Trophoblast cell (in vitro differentiated cells and primary cell): ENCODE measurements around the gene PAK4.

Experiments used
- DNase-seq, 2 donors: peaks; one replicate each; pipeline ENCODE4 v3.0.0-alpha.2; 2016
- H2AFZ ChIP-seq: 2 replicates; pipeline ENCODE4 v1.6.1; 2013; ENCODE audit warnings: low read length, moderate library complexity, mild to moderate bottlenecking; ENCODE audit not compliant: insufficient read depth, poor library complexity
- H2AK5ac ChIP-seq: 2 replicates; pipeline ENCODE4 v1.6.1; 2013; ENCODE audit warnings: mild to moderate bottlenecking, low read length
- H2BK120ac ChIP-seq: 2 replicates; pipeline ENCODE4 v1.6.1; 2013; ENCODE audit warnings: low read length, mild to moderate bottlenecking, moderate library complexity; ENCODE audit not compliant: insufficient read depth, poor library complexity
- H2BK12ac ChIP-seq: 2 replicates; pipeline ENCODE4 v1.6.1; 2013; ENCODE audit warnings: mild to moderate bottlenecking, low read length, moderate library complexity
- H2BK5ac ChIP-seq: 2 replicates; pipeline ENCODE4 v1.6.1; 2013; ENCODE audit warnings: low read length, low read depth, moderate library complexity, mild to moderate bottlenecking; ENCODE audit not compliant: poor library complexity
- H3K14ac ChIP-seq: 2 replicates; pipeline ENCODE4 v1.6.1; 2013; ENCODE audit warnings: mild to moderate bottlenecking, low read length
- H3K18ac ChIP-seq: 2 replicates; pipeline ENCODE4 v1.6.1; 2013; ENCODE audit warnings: mild to moderate bottlenecking, low read length
- H3K23ac ChIP-seq: 2 replicates; pipeline ENCODE4 v1.6.1; 2013; ENCODE audit warnings: low read length
- H3K27ac ChIP-seq: 2 replicates; pipeline ENCODE4 v1.5.1; 2013; ENCODE audit warnings: low read depth, mild to moderate bottlenecking, inconsistent platforms, low read length, moderate library complexity
- H3K27me3 ChIP-seq: 2 replicates; pipeline ENCODE4 v1.6.1; 2013; ENCODE audit warnings: inconsistent platforms, mild to moderate bottlenecking, low read length, moderate library complexity; ENCODE audit not compliant: insufficient read depth
- H3K36me3 ChIP-seq, 2 experiments: 1 replicate in 1 of 2; 2 replicates in 1 of 2; pipeline ENCODE4 v1.6.1; 2013; ENCODE audit warnings: low read length in 2 of 2, mild to moderate bottlenecking in 2 of 2, moderate library complexity in 1 of 2; ENCODE audit not compliant: insufficient read depth in 2 of 2, control insufficient read depth in 1 of 2
- H3K4ac ChIP-seq: 2 replicates; pipeline ENCODE4 v1.6.1; 2013; ENCODE audit warnings: low read depth, mild to moderate bottlenecking, low read length, moderate library complexity
- H3K4me1 ChIP-seq, 2 experiments: 1 replicate in 1 of 2; 2 replicates in 1 of 2; pipeline ENCODE4 v1.6.1; 2013; ENCODE audit warnings: low read length in 2 of 2, mild to moderate bottlenecking in 2 of 2, moderate library complexity in 1 of 2; ENCODE audit not compliant: insufficient read depth in 2 of 2, control insufficient read depth in 1 of 2
- H3K4me2 ChIP-seq: 2 replicates; pipeline ENCODE4 v1.6.1; 2013; ENCODE audit warnings: inconsistent platforms, mild to moderate bottlenecking, low read length, moderate library complexity
- H3K4me3 ChIP-seq: 2 replicates; pipeline ENCODE4 v1.5.1; 2013; ENCODE audit warnings: mild to moderate bottlenecking, low read depth, low read length, inconsistent platforms
- H3K79me1 ChIP-seq: one replicate; pipeline ENCODE4 v1.6.1; 2013; ENCODE audit warnings: low read length
- H3K79me2 ChIP-seq: 2 replicates; pipeline ENCODE4 v1.6.1; 2013; ENCODE audit warnings: low read length, mild to moderate bottlenecking; ENCODE audit not compliant: control insufficient read depth, insufficient read depth, poor library complexity
- H3K9ac ChIP-seq: 2 replicates; pipeline ENCODE4 v1.6.1; 2013; ENCODE audit warnings: mild to moderate bottlenecking, low read length
- H3K9me3 ChIP-seq: 2 replicates; pipeline ENCODE4 v1.6.1; 2013; ENCODE audit warnings: low read depth, mild to moderate bottlenecking, control low read depth, inconsistent platforms, low read length; ENCODE audit not compliant: insufficient read depth
- H4K12ac ChIP-seq: 2 replicates; pipeline ENCODE4 v1.6.1; 2013; ENCODE audit warnings: low read depth, mild to moderate bottlenecking, low read length, moderate library complexity
- H4K8ac ChIP-seq: 2 replicates; pipeline ENCODE4 v1.6.1; 2013; ENCODE audit warnings: low read depth, mild to moderate bottlenecking, low read length, moderate library complexity
- H4K91ac ChIP-seq: one replicate; pipeline ENCODE4 v1.6.1; 2013; ENCODE audit warnings: low read depth, mild to moderate bottlenecking, low read length, moderate library complexity
- WGBS: extraction: QIAGEN DNeasy Blood & Tissue Kit; methylation state at CpG from one replicate; pipeline ENCODE4 v1.1.7; 2013; ENCODE audit warnings: missing lambda C conversion rate; ENCODE audit not compliant: insufficient read length, insufficient coverage; ENCODE audit errors: extremely low coverage; 5-methylcytosine and 5-hydroxymethylcytosine counted together

PAK4 gene

DNA sequence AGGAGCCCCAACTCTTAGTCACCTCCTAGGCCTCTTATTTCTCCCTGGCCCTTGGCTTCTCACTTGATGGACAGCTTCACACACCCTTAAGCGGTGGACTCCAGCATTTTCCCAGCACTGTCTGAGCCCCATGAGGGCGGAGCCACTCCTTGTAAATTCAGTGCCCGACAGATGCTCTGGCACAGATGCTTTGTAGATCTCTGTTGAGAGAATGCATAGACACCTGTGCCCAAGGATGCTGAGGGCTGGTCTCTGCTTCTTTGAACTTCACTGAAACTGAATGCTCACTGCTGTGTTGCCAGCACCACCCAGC is 75.2 kb downstream of the PAK4 start:
- H3K4me3 ChIP-seq: no peak overlapping the region
- H3K27me3 ChIP-seq: peaks cover 11% of the 10 kb centered on the region
- no peak overlapping the region for H3K18ac ChIP-seq
- no peak overlapping the region for H2AK5ac ChIP-seq
- no peak overlapping the region for H3K23ac ChIP-seq
- no CpG with 5 or more reads among the region's 3 CpGs for WGBS
- H3K36me3 ChIP-seq: no peaks in the 10 kb centered on the region
- H4K8ac ChIP-seq: no peak overlapping the region
- no peak overlapping the region for H3K4ac ChIP-seq
- no peak overlapping the region for H3K14ac ChIP-seq
- no peak overlapping the region for H4K12ac ChIP-seq
- no peak for DNase-seq
- no peak overlapping the region for H4K91ac ChIP-seq
- peaks cover 6% of the 10 kb centered on the region for H3K9me3 ChIP-seq
- H3K27ac ChIP-seq: no peak overlapping the region
- H2BK12ac ChIP-seq: no peak overlapping the region
- no peaks in the 10 kb centered on the region for H3K79me1 ChIP-seq
- H2BK5ac ChIP-seq: no peak overlapping the region
- no peaks in the 10 kb centered on the region for H3K79me2 ChIP-seq
- H3K9ac ChIP-seq: no peak overlapping the region
- peaks cover 5 to 6% of the 10 kb centered on the region in 2 experiments for H3K4me1 ChIP-seq
- no peak overlapping the region for H2AFZ ChIP-seq
- no peak overlapping the region for H2BK120ac ChIP-seq
- no peak overlapping the region for H3K4me2 ChIP-seq

DNA sequence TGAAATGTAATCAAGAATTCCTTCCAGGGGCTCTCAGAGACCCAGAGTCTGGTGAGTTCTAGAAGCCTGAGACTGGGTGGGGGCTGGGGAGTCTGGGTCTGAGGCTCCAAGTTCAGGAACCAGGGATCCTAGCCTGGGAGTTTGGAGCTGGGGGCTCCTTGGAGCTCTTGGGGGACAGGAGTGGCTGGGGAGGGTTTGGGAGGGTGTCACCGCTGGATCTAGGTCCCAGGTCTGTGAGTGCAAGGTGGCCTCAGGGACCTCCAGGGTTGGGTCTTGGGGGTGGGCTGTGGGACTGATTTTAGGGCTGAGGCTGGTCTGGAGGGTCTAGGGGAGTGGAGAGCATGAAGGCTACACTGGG is 77.4 kb downstream of the PAK4 start:
- Histone ChIP-seq H4K12ac (no peak overlapping the region), H3K27me3 (no peaks in the 10 kb centered on the region), H2AFZ (no peak overlapping the region), H4K91ac (no peak overlapping the region), H3K9ac (no peak overlapping the region), H3K79me2 (no peaks in the 10 kb centered on the region), H3K4me2 (no peak overlapping the region), H2BK5ac (no peak overlapping the region), H3K36me3 (no peaks in the 10 kb centered on the region), H3K4ac (no peak overlapping the region), H3K23ac (no peak overlapping the region), H3K4me3 (no peak overlapping the region), H2AK5ac (no peak overlapping the region), H3K27ac (no peak overlapping the region), H3K14ac (no peak overlapping the region), H2BK120ac (no peak overlapping the region), H3K79me1 (no peaks in the 10 kb centered on the region), H4K8ac (no peak overlapping the region), H2BK12ac (no peak overlapping the region), H3K4me1 (no peaks in the 10 kb centered on the region), H3K9me3 (peaks cover 3% of the 10 kb centered on the region), H3K18ac (no peak overlapping the region)
- WGBS: no CpG with 5 or more reads among the region's 1 CpG
- DNase-seq: no peak

DNA sequence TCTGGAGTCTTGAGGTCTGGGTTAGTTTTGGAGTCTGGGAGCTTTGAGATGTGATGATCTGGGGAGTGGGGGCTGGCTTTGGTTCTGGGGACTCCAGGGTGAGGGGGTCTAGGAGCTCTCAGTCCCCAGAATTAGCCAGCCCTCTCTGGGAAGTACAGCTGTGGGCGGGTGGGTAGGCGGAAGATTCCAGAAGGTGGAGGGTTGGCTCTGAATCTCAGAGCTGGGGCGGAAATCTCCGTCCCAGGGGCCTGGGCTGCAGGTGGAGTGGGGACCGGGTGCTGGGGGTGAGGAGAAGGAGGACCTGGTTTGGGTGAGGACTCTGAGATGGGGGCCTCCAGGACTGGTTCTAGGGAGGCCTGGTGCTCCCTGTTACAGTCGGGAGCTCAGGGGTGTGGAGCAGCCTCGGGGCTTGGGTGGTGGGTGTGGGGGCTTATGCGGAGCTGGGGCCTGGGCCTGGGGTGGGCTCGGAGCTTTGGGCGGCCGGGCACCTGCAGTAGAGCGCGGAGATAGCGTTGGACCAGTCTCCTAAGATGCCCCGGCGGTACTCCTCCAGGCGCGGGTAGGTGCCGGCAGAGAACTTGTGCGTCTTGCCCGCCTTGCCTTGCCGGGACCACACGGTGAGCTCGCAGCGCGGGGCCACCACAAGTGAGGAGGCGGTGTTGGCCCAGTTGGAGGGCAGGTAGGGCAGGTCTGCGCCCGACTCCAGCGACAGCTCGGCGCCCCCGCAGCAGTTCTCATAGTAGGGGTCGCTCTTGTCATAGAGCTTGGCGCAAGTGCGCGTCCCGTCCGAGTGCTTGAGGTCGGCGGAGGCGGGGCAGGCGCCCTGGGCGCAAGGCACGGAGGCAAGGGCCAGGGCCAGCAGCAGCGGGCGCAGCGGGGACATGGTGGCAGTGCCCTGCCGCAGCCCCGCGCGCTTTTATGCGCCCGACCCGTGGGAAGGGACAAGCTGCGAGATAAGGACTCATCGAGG is 78.1 kb downstream of the PAK4 start, which contains the start of gene SYCN:
SYCN (minus strand) TSS at position 892 of the 970 bp plus-strand sequence; CDS start at position 883, 9 bp downstream.
- Histone ChIP-seq H2BK5ac (no peak within 1 kb of the TSS), H3K4me1 (no peaks in the 10 kb centered on the region), H2BK120ac (no peak within 1 kb of the TSS), H3K27ac (no peak within 1 kb of the TSS), H3K9ac (no peak within 1 kb of the TSS), H3K23ac (no peak within 1 kb of the TSS), H3K36me3 (no peaks in the 10 kb centered on the region), H3K27me3 (no peaks in the 10 kb centered on the region), H2AFZ (no peak within 1 kb of the TSS), H4K91ac (no peak within 1 kb of the TSS), H4K12ac (no peak within 1 kb of the TSS), H3K4me3 (no peak within 1 kb of the TSS), H3K4ac (no peak within 1 kb of the TSS), H2AK5ac (no peak within 1 kb of the TSS), H2BK12ac (no peak within 1 kb of the TSS), H4K8ac (no peak within 1 kb of the TSS), H3K9me3 (peaks cover 5% of the 10 kb centered on the region), H3K18ac (no peak within 1 kb of the TSS), H3K79me1 (no peaks in the 10 kb centered on the region), H3K4me2 (no peak within 1 kb of the TSS), H3K14ac (no peak within 1 kb of the TSS), H3K79me2 (no peaks in the 10 kb centered on the region)
- WGBS: no CpG with 5 or more reads among the region's 57 CpGs
- no peak for DNase-seq

DNA sequence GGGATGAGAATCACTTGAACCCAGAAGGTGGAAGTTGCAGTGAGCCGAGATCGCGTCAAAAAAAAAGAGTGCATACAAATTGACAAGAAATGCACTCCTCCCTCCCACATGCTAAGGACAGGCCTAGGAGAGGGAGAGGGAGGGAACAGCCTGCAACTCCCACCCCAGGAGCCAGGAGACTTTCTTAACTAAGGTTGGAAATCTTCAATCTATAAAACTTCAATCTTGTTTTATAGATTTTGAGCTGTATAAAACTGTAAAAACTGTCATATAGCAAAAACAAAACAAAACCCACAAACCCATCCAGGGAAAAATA is 79.8 kb downstream of the PAK4 start:
- Histone ChIP-seq H3K9ac (no peak overlapping the region), H3K18ac (no peak overlapping the region), H2AK5ac (no peak overlapping the region), H4K12ac (no peak overlapping the region), H2BK120ac (no peak overlapping the region), H3K14ac (no peak overlapping the region), H3K27me3 (no peaks in the 10 kb centered on the region), H4K8ac (no peak overlapping the region), H3K79me2 (no peaks in the 10 kb centered on the region), H3K79me1 (no peaks in the 10 kb centered on the region), H3K23ac (no peak overlapping the region), H3K27ac (no peak overlapping the region), H3K4ac (no peak overlapping the region), H3K36me3 (no peaks in the 10 kb centered on the region), H2BK5ac (no peak overlapping the region), H3K4me1 (no peaks in the 10 kb centered on the region), H4K91ac (no peak overlapping the region), H3K4me2 (no peak overlapping the region), H3K9me3 (peaks cover 6% of the 10 kb centered on the region), H2BK12ac (no peak overlapping the region), H3K4me3 (no peak overlapping the region), H2AFZ (no peak overlapping the region)
- WGBS: no CpG with 5 or more reads among the region's 3 CpGs
- DNase-seq: no peak
